ENCODE data around the gene MYBPHL.

The MYBPHL gene

DNA sequence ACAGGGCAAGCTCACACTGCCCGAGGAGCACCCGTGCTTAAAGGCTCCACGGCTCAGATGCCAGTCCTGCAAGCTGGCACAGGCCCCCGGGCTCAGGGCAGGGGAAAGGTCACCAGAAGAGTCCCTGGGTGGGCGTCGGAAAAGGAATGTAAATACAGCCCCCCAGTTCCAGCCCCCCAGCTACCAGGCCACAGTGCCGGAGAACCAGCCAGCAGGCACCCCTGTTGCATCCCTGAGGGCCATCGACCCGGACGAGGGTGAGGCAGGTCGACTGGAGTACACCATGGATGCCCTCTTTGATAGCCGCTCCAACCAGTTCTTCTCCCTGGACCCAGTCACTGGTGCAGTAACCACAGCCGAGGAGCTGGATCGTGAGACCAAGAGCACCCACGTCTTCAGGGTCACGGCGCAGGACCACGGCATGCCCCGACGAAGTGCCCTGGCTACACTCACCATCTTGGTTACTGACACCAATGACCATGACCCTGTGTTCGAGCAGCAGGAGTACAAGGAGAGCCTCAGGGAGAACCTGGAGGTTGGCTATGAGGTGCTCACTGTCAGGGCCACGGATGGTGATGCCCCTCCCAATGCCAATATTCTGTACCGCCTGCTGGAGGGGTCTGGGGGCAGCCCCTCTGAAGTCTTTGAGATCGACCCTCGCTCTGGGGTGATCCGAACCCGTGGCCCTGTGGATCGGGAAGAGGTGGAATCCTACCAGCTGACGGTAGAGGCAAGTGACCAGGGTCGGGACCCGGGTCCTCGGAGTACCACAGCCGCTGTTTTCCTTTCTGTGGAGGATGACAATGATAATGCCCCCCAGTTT, 56.1 kb downstream of the MYBPHL start:
- DNase-seq: no peak

DNA sequence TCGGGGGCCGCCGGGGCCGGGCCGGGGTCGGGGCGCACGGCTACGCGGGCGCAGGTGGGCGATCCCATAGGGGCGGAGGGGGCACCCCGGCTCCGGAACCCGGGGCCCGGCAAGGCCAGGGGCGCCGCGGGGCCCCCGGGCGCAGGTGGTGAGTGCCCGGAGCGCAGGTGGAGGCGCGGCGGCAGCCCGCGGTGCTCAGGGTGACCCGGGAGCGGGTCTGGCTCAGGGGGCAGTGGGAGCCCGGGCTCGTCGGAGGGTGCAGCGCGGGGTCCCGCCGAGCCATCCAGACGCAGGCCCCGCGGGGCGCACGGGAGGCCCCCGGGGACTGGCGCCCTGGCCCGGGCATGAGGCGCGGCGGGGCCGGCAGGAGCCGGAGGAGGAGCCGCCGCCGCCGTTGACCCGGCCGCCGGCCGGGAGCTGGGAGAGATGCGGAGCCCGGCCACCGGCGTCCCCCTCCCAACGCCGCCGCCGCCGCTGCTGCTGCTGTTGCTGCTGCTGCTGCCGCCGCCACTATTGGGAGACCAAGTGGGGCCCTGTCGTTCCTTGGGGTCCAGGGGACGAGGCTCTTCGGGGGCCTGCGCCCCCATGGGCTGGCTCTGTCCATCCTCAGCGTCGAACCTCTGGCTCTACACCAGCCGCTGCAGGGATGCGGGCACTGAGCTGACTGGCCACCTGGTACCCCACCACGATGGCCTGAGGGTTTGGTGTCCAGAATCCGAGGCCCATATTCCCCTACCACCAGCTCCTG, 57.0 kb downstream of the MYBPHL start:
- DNase-seq: no peak

DNA sequence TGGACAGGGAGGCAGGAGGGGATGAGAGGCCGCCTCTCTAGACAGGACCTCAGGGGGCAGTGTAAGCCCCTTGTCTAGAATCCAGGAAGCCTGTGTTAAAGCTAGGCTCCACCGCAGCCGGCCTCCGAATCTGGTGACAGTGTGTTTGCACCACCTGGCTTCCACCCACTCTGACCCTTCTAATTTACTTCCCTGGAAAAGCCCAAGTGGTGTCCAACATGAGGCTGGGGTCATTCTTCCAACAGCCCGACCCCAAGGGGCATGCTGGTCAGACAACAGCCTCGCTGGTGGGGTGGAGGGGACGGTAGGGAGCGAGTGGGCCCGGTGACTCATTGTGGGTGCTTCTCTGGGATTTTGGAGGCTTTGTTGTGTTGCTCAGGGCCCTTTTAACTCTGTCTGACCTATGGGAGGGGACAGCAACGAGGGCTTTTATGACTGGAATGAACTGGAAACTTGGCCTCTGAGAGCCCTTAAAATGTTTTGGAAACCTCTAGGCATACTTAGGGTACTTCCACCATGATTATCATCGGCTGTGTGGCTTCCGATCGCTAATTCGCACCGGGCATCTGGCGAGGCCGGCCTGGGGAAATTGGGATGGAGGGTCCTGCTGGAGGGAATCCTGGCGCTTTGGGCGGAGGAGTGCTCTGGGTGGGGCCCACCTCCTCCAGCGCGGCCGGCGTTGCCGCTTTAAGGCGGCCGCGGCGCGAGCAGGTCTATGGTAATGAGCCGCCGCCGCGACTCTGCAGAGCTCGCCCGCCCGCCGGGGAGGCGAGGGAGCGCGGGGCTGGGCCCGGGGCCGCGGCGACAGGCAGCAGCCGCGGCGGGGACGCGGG, 57.8 kb downstream of the MYBPHL start, which contains the start of gene CELSR2:
Gene CELSR2 (plus strand): TSS at position 743 of the 833 bp plus-strand sequence. CDS start 541 bp downstream, outside the sequence.
- no peak for DNase-seq

DNA sequence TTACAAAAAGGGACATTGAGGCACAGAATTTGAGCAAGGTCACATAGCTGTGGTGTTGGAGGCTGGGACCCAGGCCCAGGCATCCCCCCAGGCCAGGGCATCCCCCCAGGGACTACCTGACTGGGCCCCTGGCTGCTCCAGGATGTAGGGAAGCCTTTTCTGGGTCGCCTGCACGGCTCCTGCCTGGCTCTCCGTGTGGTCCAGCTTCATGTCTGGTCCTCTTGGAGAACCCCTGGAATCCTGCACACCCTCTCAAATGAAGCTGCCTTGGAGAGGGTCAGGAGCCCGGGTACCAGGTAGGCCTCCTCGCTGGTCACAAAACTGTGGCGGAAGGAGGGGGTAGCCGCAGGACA, 58.4 kb downstream of the MYBPHL start:
- DNase-seq: no peak

DNA sequence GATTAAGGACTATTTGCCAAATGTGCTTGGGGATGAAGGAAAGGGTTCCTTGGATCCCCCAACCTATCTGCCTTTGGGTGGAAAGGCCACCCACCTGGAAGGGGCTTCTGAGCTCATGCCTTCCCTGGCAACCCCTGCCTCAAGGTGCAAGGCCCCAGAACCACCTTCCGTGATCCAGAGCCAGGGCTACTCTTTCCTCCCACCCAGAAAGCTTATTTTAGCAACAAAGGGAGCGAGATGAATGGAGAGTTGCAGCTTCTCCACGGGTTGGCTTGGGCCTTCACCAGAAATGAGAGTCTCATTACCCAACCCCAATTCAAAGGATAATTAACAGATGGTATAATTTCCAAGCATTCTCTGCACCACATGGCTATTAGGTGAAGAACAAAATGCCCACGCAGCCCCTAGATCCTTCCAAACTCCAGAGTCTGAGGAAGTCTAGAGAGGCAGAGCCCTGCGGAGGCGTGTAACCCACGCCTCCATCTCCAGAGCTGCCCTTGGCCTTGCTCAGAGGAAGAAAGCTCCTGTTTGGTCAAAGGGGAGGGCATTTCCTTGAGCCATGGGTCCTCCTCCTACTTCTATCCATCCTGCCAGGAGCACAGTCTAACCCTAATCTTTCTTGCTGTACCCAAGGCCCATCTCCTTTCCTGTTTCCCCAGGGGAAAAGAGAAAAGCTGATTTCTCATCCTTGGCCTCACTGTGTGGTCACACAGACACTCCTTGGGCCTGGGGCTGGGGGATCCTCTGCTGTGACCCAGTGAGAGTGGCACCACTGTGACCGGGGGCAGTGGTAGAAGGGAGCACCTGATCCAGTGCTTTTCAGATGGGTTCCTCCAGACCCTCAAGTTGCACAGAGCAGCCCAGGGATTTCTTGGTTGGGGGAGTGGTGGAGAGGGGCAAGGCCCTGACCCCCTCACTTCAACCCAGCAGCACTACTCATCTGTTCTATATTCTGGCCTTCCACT, 59.1 kb downstream of the MYBPHL start:
- DNase-seq: no peak

DNA sequence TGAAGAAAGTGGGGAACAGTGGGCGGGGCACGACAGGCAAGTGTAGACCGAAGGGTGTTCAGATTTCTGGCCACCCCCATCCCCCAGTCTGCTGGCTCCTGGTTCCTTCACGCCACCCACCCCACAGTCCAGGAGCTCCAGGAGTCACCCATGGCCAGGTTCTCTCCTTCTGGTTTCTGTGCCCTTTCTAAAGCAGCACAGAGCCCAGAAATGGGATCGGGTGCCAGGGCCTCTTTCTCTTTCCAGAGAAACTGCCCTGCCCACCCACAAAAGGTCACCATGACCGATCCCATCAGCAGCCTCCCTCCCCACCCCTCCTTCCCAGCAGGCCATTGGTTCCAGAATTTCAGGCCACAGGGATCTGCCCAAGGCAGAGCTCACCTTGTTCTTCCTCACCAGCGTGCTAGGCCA, 60.7 kb downstream of the MYBPHL start:
- DNase-seq: no peak

DNA sequence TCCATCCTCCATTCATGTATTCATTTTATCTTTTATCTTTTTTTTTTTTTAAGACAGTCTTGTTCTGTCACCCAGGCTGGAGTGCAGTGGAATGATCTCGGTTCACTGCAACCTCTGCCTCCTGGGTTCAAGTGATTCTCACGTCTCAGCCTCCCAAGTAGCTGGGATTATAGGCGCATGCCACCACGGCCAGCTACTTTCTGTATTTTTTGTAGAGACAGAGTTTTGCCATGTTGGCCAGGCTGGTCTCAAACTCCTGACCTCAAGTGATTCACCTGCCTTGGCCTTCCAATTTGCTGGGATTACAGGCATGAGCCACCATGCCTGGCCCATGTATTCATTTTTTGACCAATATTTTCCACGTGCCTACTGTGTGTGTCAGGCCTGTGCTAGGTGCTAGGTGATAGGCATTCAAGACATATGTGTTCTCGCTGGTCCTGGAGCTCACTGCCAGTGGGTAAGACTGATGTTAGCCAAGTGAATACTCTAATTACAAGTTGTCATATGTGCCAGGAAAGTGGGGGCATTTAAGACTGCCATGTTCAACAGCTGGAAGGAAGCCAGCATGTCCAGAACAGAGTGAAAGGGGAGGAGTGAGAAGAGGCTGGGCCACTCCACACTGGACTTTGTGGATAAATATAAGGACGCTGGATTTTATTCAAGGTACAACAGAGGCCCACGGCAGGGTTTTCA, 62.8 kb downstream of the MYBPHL start:
- no peak for DNase-seq

DNA sequence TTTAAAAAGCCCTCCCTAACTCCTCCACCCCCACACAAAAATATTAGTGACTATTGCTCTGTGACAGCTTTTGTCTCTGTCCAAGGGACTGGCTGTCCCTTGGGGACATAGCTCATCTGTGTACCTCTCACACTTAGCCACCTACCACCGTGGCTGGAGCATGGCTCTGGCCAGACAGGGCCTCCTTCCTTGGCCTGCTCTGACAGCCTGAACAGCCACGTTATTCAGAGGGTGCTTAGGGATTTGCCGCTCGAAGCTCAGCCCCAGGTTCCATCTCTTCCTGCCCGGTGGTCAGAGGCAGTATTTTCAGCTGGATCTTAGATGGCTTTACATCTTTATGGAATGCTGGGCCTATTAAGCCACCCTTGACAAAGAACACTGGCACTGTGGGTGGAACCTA, 63.6 kb downstream of the MYBPHL start:
- DNase-seq: no peak

DNA sequence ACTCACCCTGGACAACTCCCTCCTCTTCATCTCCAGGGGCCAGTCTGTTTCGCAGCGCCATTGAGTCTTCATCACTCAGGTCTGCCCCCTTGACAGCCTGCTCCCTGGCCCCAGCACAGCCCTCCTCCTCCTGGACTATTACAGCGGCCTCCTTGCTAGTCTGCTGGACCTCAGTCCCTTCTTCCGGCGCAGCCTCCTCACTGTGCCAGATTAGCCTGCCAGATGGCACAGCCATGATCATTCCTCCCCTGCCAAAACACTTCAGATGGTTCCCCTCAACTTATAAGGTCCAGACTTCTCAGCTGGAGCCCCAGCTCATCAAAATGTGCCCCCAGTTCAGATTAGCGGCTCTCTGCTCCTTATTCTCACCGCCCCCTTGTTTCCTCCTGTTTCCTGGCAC, 64.4 kb downstream of the MYBPHL start:
- no peak for DNase-seq

Data from GF-D8 (cell line).